Cardiac fibroblast (primary cell): Measurements from ENCODE around the gene GNA12.
"Not testable (repeated sequence)": the region's sequence is repeated elsewhere in the genome, so short reads cannot be mapped to it uniquely, and the experiment has no call there.

Source experiments
- DNase-seq, 2 donors: peaks; one replicate each; pipeline versions ENCODE4 v3.0.0 to v3.0.0-alpha.2; 2010; ENCODE audit warnings: low read depth in 2 of 2
- H3K4me3 ChIP-seq, 2 donors: replicated peaks in 1 of 2; 1 replicate in 1 of 2; 2 replicates in 1 of 2; pipeline ENCODE4 v1.5.1; 2011; ENCODE audit warnings: low read depth in 2 of 2, low read length in 2 of 2, mild to moderate bottlenecking in 2 of 2, moderate library complexity in 1 of 2
- TF ChIP-seq, protein P1 (sequence below): IDR thresholded peaks from one replicate; pipeline ENCODE4 v1.5.1; 2011; ENCODE audit warnings: low read depth, mild to moderate bottlenecking, low read length, inconsistent platforms

The GNA12 gene

GRCh38 chr7:2729031-2729892 is 114.8 kb downstream of the GNA12 start:
- DNase-seq = no peak
- TF ChIP-seq, protein P1, sequence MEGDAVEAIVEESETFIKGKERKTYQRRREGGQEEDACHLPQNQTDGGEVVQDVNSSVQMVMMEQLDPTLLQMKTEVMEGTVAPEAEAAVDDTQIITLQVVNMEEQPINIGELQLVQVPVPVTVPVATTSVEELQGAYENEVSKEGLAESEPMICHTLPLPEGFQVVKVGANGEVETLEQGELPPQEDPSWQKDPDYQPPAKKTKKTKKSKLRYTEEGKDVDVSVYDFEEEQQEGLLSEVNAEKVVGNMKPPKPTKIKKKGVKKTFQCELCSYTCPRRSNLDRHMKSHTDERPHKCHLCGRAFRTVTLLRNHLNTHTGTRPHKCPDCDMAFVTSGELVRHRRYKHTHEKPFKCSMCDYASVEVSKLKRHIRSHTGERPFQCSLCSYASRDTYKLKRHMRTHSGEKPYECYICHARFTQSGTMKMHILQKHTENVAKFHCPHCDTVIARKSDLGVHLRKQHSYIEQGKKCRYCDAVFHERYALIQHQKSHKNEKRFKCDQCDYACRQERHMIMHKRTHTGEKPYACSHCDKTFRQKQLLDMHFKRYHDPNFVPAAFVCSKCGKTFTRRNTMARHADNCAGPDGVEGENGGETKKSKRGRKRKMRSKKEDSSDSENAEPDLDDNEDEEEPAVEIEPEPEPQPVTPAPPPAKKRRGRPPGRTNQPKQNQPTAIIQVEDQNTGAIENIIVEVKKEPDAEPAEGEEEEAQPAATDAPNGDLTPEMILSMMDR = no peak
- H3K4me3 ChIP-seq = no peak overlapping the region

GRCh38 chr7:2728316-2729030 is 115.6 kb downstream of the GNA12 start:
- DNase-seq = no peak
- TF ChIP-seq, protein P1 = no peak
- H3K4me3 ChIP-seq = no peak overlapping the region

- not testable (repeated sequence) for H3K4me3 ChIP-seq, DNase-seq
These were observed 116.9 kb downstream of the GNA12 start for GRCh38 chr7:2727206-2727605.

- H3K4me3 ChIP-seq = no peak overlapping the region
- TF ChIP-seq, protein P1 = no peak
- DNase-seq = no peak
These were observed 117.6 kb downstream of the GNA12 start for GRCh38 chr7:2726316-2727018.

DNA sequence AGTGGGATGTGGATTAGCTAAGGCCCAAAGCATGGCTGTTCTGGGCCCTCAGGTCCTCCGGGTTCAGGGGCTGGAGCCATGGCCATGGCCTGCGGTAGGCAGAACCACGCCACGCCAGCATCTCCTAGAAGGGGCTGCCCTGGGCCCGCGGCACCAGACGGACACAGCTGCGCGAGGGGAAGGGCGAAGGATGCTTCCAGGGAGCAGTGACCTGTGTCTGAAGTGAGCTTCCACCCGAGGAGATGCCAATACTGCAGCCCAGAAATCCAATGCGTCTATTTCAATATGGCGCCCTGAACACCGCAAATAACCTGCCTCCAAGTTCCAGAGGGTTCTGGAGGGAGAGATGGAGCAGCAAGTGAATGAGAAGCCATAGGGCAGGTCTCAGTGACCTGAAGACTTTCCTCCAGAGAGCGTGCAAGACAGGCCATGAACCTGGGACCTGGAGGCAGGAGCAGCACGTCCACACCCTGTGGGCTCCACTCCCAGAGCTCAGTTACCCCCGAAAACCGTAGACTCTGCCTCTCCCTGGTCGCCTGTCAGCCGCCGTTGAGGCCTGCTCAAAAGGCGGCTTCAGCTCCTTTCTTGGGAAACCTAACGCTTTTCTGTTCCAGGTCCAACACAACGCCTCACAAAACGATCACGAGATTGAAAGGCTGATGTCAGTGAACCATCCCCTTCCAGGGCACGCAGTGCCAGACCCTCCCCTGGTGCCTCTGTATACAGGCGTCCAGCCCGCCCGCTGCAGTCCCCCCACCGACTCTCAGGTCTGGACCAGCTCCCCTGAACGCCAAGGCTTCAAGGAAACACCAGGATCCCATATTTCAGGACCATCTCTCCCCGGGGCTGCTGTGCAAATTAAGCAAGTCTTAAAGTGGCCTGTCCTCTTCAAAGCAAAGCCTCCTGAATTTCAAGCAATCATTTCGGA is 118.7 kb downstream of the GNA12 start:
- TF ChIP-seq, protein P1 = no peak
- H3K4me3 ChIP-seq = no peak overlapping the region
- DNase-seq = no peak

DNA sequence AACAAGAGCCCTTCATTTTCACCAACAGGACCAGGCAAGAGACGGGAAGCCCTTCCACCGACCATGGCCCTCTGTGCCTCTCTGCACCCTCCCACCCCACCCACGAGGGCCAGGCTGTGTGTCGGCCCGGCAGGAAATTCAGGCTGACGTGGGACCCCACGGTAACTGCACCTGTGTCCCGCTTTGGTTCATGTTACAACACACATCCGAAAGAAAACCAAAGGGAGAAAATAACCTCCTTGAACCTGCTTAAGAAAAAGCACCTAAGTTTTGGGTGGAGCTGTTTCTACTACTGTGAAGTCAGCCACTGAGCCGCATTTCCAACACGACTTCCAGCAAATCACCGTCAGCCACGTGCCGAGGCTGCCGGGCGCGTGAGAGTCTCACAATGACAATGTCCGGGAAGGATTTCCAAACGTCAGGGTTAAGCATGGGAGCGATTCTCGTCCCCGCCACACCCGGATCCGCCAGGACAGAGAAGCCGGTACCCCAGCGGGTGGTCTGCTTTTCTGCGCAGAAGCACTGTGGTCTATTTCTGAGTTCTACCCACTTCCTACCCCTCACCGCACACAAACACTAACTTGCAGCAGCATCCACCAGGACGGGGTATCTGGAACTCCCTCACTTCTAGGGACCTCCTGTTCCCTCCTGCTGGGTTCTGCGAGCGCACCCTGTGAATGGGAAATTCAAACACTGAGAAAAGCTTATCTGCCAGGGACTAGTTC is 119.5 kb downstream of the GNA12 start:
- DNase-seq = no peak
- TF ChIP-seq, protein P1 = no peak
- H3K4me3 ChIP-seq = no peak overlapping the region

- not testable (repeated sequence) for H3K4me3 ChIP-seq, DNase-seq
These were observed 120.1 kb downstream of the GNA12 start for GRCh38 chr7:2724036-2724435.
